ENCODE measurements around the gene SORBS1. TPM values are rescaled to one million over a fixed set of nuclear protein-coding genes. Genes with fewer than 3 reads are reported as not detected.

Gene SORBS1
- total RNA-seq, 2 donors from 2014 or later, result 16.7 to 17.9 TPM

GRCh38 chr10:95389176-95389575 lies 172.0 kb downstream of the SORBS1 start:
- no peaks in the 10 kb centered on the region for H3K27me3 Mint-ChIP-seq (ENCODE audit: insufficient read depth)
- DNase-seq, result no peak
- H3K4me1 Mint-ChIP-seq, result peaks cover 20% of the 10 kb centered on the region
- peaks cover 3% of the 10 kb centered on the region for H3K36me3 Mint-ChIP-seq (ENCODE audit: low read depth)
- no peaks in the 10 kb centered on the region for H3K9me3 Mint-ChIP-seq
- no peaks in the 10 kb centered on the region for H3K36me3 ChIP-seq (ENCODE audit: control insufficient read depth, insufficient read depth, low read length)
- no peak overlapping the region for H3K27ac Mint-ChIP-seq
- H3K4me3 ChIP-seq (ENCODE audit: low read length), result no peak overlapping the region
- H3K4me3 Mint-ChIP-seq, result no peak overlapping the region
- no peak for TF ChIP-seq CTCF (conservative IDR thresholded peaks at IDR 0.05)
- no peak overlapping the region for H3K9ac ChIP-seq (ENCODE audit: extremely low read depth, low read length, poor library complexity, severe bottlenecking)
- peaks cover 5% of the 10 kb centered on the region for H3K4me1 ChIP-seq (ENCODE audit: control insufficient read depth, insufficient read depth, low read length)
- H3K9me3 ChIP-seq (ENCODE audit: control insufficient read depth, low read length), result no peaks in the 10 kb centered on the region
- WGBS, 2 experiments (ENCODE audit: insufficient coverage in 1 of 2, insufficient read length in 1 of 2), result 73 to 77% methylated on average over 2 of the region's 2 CpGs
- no peak overlapping the region for H3K27ac ChIP-seq (ENCODE audit: low read depth, low read length)
- H3K27me3 ChIP-seq (ENCODE audit: control insufficient read depth, insufficient read depth, low read length, poor library complexity, severe bottlenecking), result no peaks in the 10 kb centered on the region

- 55 to 100% methylated on average over 1 of the region's 1 CpG for WGBS, 2 experiments (ENCODE audit: insufficient coverage in 1 of 2, insufficient read length in 1 of 2)
- Mint-ChIP-seq H3K27ac (no peak overlapping the region), H3K27me3 (ENCODE audit: insufficient read depth) (no peaks in the 10 kb centered on the region), H3K36me3 (ENCODE audit: low read depth) (peaks cover 3% of the 10 kb centered on the region), H3K4me3 (no peak overlapping the region), H3K9me3 (no peaks in the 10 kb centered on the region), H3K4me1 (peaks cover 21% of the 10 kb centered on the region)
- Histone ChIP-seq H3K9ac (ENCODE audit: extremely low read depth, low read length, poor library complexity, severe bottlenecking) (no peak overlapping the region), H3K27ac (ENCODE audit: low read depth, low read length) (no peak overlapping the region), H3K4me3 (ENCODE audit: low read length) (no peak overlapping the region), H3K4me1 (ENCODE audit: control insufficient read depth, insufficient read depth, low read length) (peaks cover 5% of the 10 kb centered on the region), H3K27me3 (ENCODE audit: control insufficient read depth, insufficient read depth, low read length, poor library complexity, severe bottlenecking) (no peaks in the 10 kb centered on the region), H3K9me3 (ENCODE audit: control insufficient read depth, low read length) (no peaks in the 10 kb centered on the region), H3K36me3 (ENCODE audit: control insufficient read depth, insufficient read depth, low read length) (no peaks in the 10 kb centered on the region)
- DNase-seq, result no peak
- TF ChIP-seq CTCF (conservative IDR thresholded peaks at IDR 0.05), result no peak
These were observed 172.6 kb downstream of the SORBS1 start for GRCh38 chr10:95388539-95388938.

- no peaks in the 10 kb centered on the region for H3K27me3 ChIP-seq (ENCODE audit: control insufficient read depth, insufficient read depth, low read length, poor library complexity, severe bottlenecking)
- no peak overlapping the region for H3K27ac ChIP-seq (ENCODE audit: low read depth, low read length)
- Mint-ChIP-seq H3K4me3 (no peak overlapping the region), H3K36me3 (ENCODE audit: low read depth) (peaks cover 3% of the 10 kb centered on the region), H3K9me3 (no peaks in the 10 kb centered on the region), H3K27ac (no peak overlapping the region), H3K27me3 (ENCODE audit: insufficient read depth) (no peaks in the 10 kb centered on the region), H3K4me1 (peaks cover 24% of the 10 kb centered on the region)
- H3K4me1 ChIP-seq (ENCODE audit: control insufficient read depth, insufficient read depth, low read length), result peaks cover 5% of the 10 kb centered on the region
- H3K9ac ChIP-seq (ENCODE audit: extremely low read depth, low read length, poor library complexity, severe bottlenecking), result no peak overlapping the region
- WGBS, 2 experiments (ENCODE audit: insufficient coverage in 1 of 2, insufficient read length in 1 of 2), result 93 to 94% methylated on average over 5 of the region's 5 CpGs
- DNase-seq, result no peak
- no peak for TF ChIP-seq CTCF (conservative IDR thresholded peaks at IDR 0.05)
- H3K4me3 ChIP-seq (ENCODE audit: low read length), result no peak overlapping the region
- no peaks in the 10 kb centered on the region for H3K9me3 ChIP-seq (ENCODE audit: control insufficient read depth, low read length)
- H3K36me3 ChIP-seq (ENCODE audit: control insufficient read depth, insufficient read depth, low read length), result no peaks in the 10 kb centered on the region
These were observed 173.1 kb downstream of the SORBS1 start for GRCh38 chr10:95388109-95388471.

All from endodermal cell (in vitro differentiated cells).